Mesenchymal stem cell (in vitro differentiated cells and primary cell): Measurements from ENCODE around the gene MBNL3.
A peak's percentile ranks its signal among the peaks of the same experiment; 100 is the strongest.

Source experiments
- DNase-seq: peaks from one replicate; pipeline ENCODE4 v3.0.0-alpha.2; 2013
- H2AFZ ChIP-seq: one replicate; pipeline ENCODE4 v1.6.1; 2013; ENCODE audit warnings: low read depth, mild to moderate bottlenecking, control low read depth, inconsistent platforms, low read length, moderate library complexity
- H2AK5ac ChIP-seq: 2 replicates; pipeline ENCODE4 v1.6.1; 2013; ENCODE audit warnings: low read length, moderate library complexity, mild to moderate bottlenecking, inconsistent platforms; ENCODE audit not compliant: severe bottlenecking
- H2BK120ac ChIP-seq: one replicate; pipeline ENCODE4 v1.6.1; 2013; ENCODE audit warnings: low read depth, mild to moderate bottlenecking, inconsistent platforms, low read length, moderate library complexity
- H2BK12ac ChIP-seq, 2 experiments: one replicate each; pipeline ENCODE4 v1.6.1; 2013; ENCODE audit warnings: inconsistent platforms in 2 of 2, low read length in 2 of 2, mild to moderate bottlenecking in 2 of 2, moderate library complexity in 2 of 2, control low read depth in 1 of 2
- H2BK15ac ChIP-seq: one replicate; pipeline ENCODE4 v1.6.1; 2013; ENCODE audit warnings: mild to moderate bottlenecking, low read depth, inconsistent platforms; ENCODE audit not compliant: poor library complexity, severe bottlenecking
- H2BK5ac ChIP-seq: 2 replicates; pipeline ENCODE4 v1.6.1; 2013; ENCODE audit warnings: low read depth, mild to moderate bottlenecking, low read length, control low read depth, inconsistent platforms; ENCODE audit not compliant: poor library complexity, severe bottlenecking
- H3K14ac ChIP-seq, 2 experiments: one replicate each; pipeline ENCODE4 v1.6.1; 2013; ENCODE audit warnings: inconsistent platforms in 2 of 2, low read length in 2 of 2, control low read depth in 1 of 2, mild to moderate bottlenecking in 1 of 2, moderate library complexity in 1 of 2
- H3K18ac ChIP-seq, 2 experiments: one replicate each; pipeline ENCODE4 v1.6.1; 2013; ENCODE audit warnings: inconsistent platforms in 2 of 2, low read length in 2 of 2, control low read depth in 1 of 2, low read depth in 1 of 2, mild to moderate bottlenecking in 1 of 2
- H3K23ac ChIP-seq, 2 experiments: one replicate each; pipeline ENCODE4 v1.6.1; 2013; ENCODE audit warnings: inconsistent platforms in 2 of 2, low read length in 2 of 2, mild to moderate bottlenecking in 2 of 2, moderate library complexity in 2 of 2, control low read depth in 1 of 2
- H3K27ac ChIP-seq: 2 replicates; pipeline ENCODE4 v1.5.1; 2013; ENCODE audit warnings: mild to moderate bottlenecking, moderate library complexity, low read length, control low read depth, inconsistent platforms; ENCODE audit not compliant: poor library complexity, severe bottlenecking
- H3K27me3 ChIP-seq, 2 experiments: 2 replicates each; pipeline versions ENCODE4 v1.6.1 to v1.7.0; 2013; ENCODE audit warnings: low read length in 2 of 2, mild to moderate bottlenecking in 2 of 2, moderate library complexity in 2 of 2, control low read depth in 1 of 2, inconsistent platforms in 1 of 2; ENCODE audit not compliant: control insufficient read depth in 1 of 2, insufficient read depth in 1 of 2
- H3K36me3 ChIP-seq, 2 experiments: 2 replicates each; pipeline versions ENCODE4 v1.6.1 to v1.7.0; 2013; ENCODE audit warnings: low read length in 2 of 2, control low read depth in 1 of 2, inconsistent platforms in 1 of 2, low read depth in 1 of 2, mild to moderate bottlenecking in 1 of 2; ENCODE audit not compliant: insufficient read depth in 2 of 2, control insufficient read depth in 1 of 2
- H3K4ac ChIP-seq, 2 experiments: one replicate each; pipeline ENCODE4 v1.6.1; 2013; ENCODE audit warnings: inconsistent platforms in 2 of 2, low read length in 2 of 2, mild to moderate bottlenecking in 2 of 2, moderate library complexity in 2 of 2, control low read depth in 1 of 2, low read depth in 1 of 2
- H3K4me1 ChIP-seq: 2 replicates; pipeline ENCODE4 v1.6.1; 2013; ENCODE audit warnings: low read depth, low read length, control low read depth; ENCODE audit not compliant: control insufficient read depth, insufficient read depth
- H3K4me2 ChIP-seq: 2 replicates; pipeline ENCODE4 v1.6.1; 2013; ENCODE audit warnings: low read length, mild to moderate bottlenecking, inconsistent platforms; ENCODE audit not compliant: poor library complexity, severe bottlenecking
- H3K4me3 ChIP-seq, 2 experiments: 2 replicates each; pipeline versions ENCODE4 v1.5.1 to v1.7.0; 2013; ENCODE audit warnings: low read length in 2 of 2, mild to moderate bottlenecking in 2 of 2, control low read depth in 1 of 2, low read depth in 1 of 2; ENCODE audit not compliant: insufficient read depth in 1 of 2
- H3K79me1 ChIP-seq: replicated peaks from 2 replicates; pipeline ENCODE4 v1.6.1; 2013; ENCODE audit warnings: mild to moderate bottlenecking, control low read depth, low read length, inconsistent platforms; ENCODE audit not compliant: poor library complexity, severe bottlenecking
- H3K9ac ChIP-seq: 2 replicates; pipeline ENCODE4 v1.7.0; 2013; ENCODE audit warnings: mild to moderate bottlenecking, low read length, moderate library complexity
- H3K9me3 ChIP-seq: 2 replicates; pipeline ENCODE4 v1.7.0; 2013; ENCODE audit warnings: mild to moderate bottlenecking, low read length; ENCODE audit not compliant: control insufficient read depth
- H4K8ac ChIP-seq: one replicate; pipeline ENCODE4 v1.6.1; 2013; ENCODE audit warnings: inconsistent platforms, mild to moderate bottlenecking, low read length, moderate library complexity
- H4K91ac ChIP-seq: one replicate; pipeline ENCODE4 v1.6.1; 2013; ENCODE audit warnings: mild to moderate bottlenecking, low read length, inconsistent platforms
- WGBS: methylation state at CpG from one replicate; pipeline ENCODE4 v1.1.7; 2013; ENCODE audit warnings: mixed read lengths; 5-methylcytosine and 5-hydroxymethylcytosine counted together

MBNL3 gene

DNA sequence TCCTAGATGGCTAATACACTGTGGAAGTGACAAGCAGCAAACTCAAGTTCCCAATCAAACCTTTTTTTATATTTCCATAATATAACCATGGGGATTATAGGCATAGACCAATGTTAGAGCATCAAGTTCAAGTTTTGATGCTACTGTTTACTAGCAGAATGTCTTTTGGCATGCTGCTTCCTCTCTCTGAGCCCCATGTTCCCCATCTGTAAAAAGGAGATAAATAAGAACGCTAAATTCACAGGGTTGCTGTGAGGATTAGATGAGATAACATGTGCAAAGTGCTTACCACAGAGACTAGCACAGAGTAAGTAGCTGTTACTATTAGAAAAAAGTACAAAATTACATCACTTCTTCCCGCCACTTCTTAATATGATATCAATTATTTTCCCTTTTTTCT lies 18.0 kb downstream of the MBNL3 start:
- Histone ChIP-seq H3K4ac (no peak overlapping the region), H3K14ac (no peak overlapping the region), H2BK15ac (no peak overlapping the region), H3K27ac (no peak overlapping the region), H4K91ac (no peak overlapping the region), H2AFZ (no peak overlapping the region), H3K23ac (no peak overlapping the region), H3K79me1 (no peaks in the 10 kb centered on the region), H3K27me3 (no peaks in the 10 kb centered on the region), H3K9ac (no peak overlapping the region), H2BK120ac (no peak overlapping the region), H3K4me1 (no peaks in the 10 kb centered on the region), H2BK12ac (no peak overlapping the region), H3K4me2 (no peak overlapping the region), H2BK5ac (no peak overlapping the region), H3K4me3 (no peak overlapping the region), H3K9me3 (no peaks in the 10 kb centered on the region), H2AK5ac (no peak overlapping the region), H4K8ac (no peak overlapping the region), H3K36me3 (no peaks in the 10 kb centered on the region), H3K18ac (no peak overlapping the region)
- DNase-seq, result no peak
- WGBS, result no CpG with 5 or more reads among the region's 2 CpGs

DNA sequence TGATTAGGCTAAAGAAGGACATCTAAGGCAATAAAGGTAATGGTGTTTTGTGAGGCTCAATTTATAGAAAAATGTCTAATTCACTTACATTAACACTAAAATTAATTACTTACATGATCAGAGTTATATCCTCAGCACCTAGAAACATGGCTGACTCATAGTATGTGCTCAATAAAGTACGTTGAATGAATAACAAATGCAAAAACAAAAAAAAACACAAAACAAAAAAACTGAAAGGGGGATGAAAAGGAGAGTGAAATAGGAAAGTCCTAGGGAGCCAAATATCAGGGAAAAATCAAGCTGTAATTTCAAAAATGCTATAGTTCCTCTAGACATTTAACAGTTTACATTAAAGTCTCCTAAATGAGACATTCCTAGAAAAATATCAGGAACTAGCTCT lies 18.7 kb downstream of the MBNL3 start:
- H4K91ac ChIP-seq, result no peak overlapping the region
- no peak overlapping the region for H4K8ac ChIP-seq
- no CpG with 5 or more reads among the region's 1 CpG for WGBS
- H2BK12ac ChIP-seq, result no peak overlapping the region
- H3K27me3 ChIP-seq, result no peaks in the 10 kb centered on the region
- no peak overlapping the region for H3K9ac ChIP-seq
- no peaks in the 10 kb centered on the region for H3K4me1 ChIP-seq
- no peak overlapping the region for H2BK120ac ChIP-seq
- H2AK5ac ChIP-seq, result no peak overlapping the region
- H3K27ac ChIP-seq, result no peak overlapping the region
- no peak overlapping the region for H3K4me3 ChIP-seq
- H3K9me3 ChIP-seq, result no peaks in the 10 kb centered on the region
- H2BK15ac ChIP-seq, result no peak overlapping the region
- H3K23ac ChIP-seq, result no peak overlapping the region
- H3K14ac ChIP-seq, result no peak overlapping the region
- H2BK5ac ChIP-seq, result no peak overlapping the region
- H3K79me1 ChIP-seq, result no peaks in the 10 kb centered on the region
- H2AFZ ChIP-seq, result no peak overlapping the region
- no peak overlapping the region for H3K4ac ChIP-seq
- H3K18ac ChIP-seq, result no peak overlapping the region
- DNase-seq, result no peak
- H3K4me2 ChIP-seq, result no peak overlapping the region
- no peaks in the 10 kb centered on the region for H3K36me3 ChIP-seq

DNA sequence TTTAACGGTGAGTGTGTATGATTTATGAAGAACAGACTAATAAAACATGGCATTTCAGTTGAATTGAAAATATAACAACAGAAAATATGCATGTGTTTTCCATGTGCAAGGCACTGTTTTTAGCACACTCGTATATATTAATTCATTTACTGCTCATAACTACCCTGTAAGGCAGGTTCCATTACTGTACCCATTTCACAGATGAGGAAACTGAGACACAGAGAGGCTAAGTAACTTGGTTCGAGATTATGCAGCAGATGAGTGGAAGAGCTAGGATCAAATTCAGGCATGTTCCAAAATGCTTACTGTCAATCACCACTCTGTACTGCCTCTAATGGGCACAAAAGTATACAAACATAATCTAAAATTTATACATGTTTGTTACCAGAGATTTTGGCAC lies 20.4 kb downstream of the MBNL3 start:
- no peak overlapping the region for H2BK12ac ChIP-seq
- H3K9ac ChIP-seq, result no peak overlapping the region
- no peak overlapping the region for H2AFZ ChIP-seq
- no peak overlapping the region for H4K91ac ChIP-seq
- H3K18ac ChIP-seq, result no peak overlapping the region
- no peak overlapping the region for H3K4me3 ChIP-seq
- H3K4ac ChIP-seq, result no peak overlapping the region
- no peak overlapping the region for H2BK5ac ChIP-seq
- DNase-seq, result no peak
- H2BK15ac ChIP-seq, result no peak overlapping the region
- H2BK120ac ChIP-seq, result no peak overlapping the region
- H3K14ac ChIP-seq, result no peak overlapping the region
- H3K79me1 ChIP-seq, result no peaks in the 10 kb centered on the region
- H3K9me3 ChIP-seq, result peaks cover 2% of the 10 kb centered on the region
- no peaks in the 10 kb centered on the region for H3K4me1 ChIP-seq
- H3K23ac ChIP-seq, result no peak overlapping the region
- no peaks in the 10 kb centered on the region for H3K36me3 ChIP-seq
- H3K4me2 ChIP-seq, result no peak overlapping the region
- no CpG with 5 or more reads among the region's 3 CpGs for WGBS
- H4K8ac ChIP-seq, result no peak overlapping the region
- no peak overlapping the region for H2AK5ac ChIP-seq
- no peaks in the 10 kb centered on the region for H3K27me3 ChIP-seq
- H3K27ac ChIP-seq, result no peak overlapping the region

DNA sequence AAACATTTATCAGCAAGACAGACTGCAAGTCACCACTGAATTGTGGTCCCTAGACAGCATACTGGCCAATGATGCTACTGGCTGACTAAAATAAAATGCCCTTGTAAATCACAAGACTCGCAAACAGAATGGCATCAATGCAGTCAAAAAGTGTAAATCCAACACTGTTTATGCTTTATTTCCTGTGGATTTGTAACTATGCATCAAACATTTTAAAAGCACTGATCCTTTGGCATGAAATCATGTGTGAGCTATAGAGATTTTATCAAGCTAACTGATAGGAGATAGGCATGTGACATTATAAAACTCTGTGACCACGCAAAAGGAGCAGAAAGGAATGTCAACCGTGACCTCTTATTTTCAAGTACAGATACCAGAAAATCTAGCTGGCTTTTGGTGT lies 20.8 kb downstream of the MBNL3 start:
- no peaks in the 10 kb centered on the region for H3K27me3 ChIP-seq
- no peak overlapping the region for H3K23ac ChIP-seq
- H2AFZ ChIP-seq, result no peak overlapping the region
- H3K9me3 ChIP-seq, result peaks cover 4% of the 10 kb centered on the region
- peak; percentile 42 for DNase-seq
- no peak overlapping the region for H2BK120ac ChIP-seq
- no peak overlapping the region for H2AK5ac ChIP-seq
- no peak overlapping the region for H3K4me3 ChIP-seq
- no peaks in the 10 kb centered on the region for H3K4me1 ChIP-seq
- no peak overlapping the region for H3K4me2 ChIP-seq
- H4K91ac ChIP-seq, result no peak overlapping the region
- no peak overlapping the region for H3K4ac ChIP-seq
- no peak overlapping the region for H4K8ac ChIP-seq
- no peaks in the 10 kb centered on the region for H3K36me3 ChIP-seq
- H3K9ac ChIP-seq, result no peak overlapping the region
- H2BK12ac ChIP-seq, result no peak overlapping the region
- no CpG with 5 or more reads among the region's 3 CpGs for WGBS
- no peak overlapping the region for H3K18ac ChIP-seq
- no peak overlapping the region for H2BK15ac ChIP-seq
- no peak overlapping the region for H3K14ac ChIP-seq
- no peaks in the 10 kb centered on the region for H3K79me1 ChIP-seq
- no peak overlapping the region for H3K27ac ChIP-seq
- H2BK5ac ChIP-seq, result no peak overlapping the region
